Liver (tissue), 9 donors: Measurements from ENCODE around the gene HGFAC. TPM values are rescaled to one million over a fixed set of nuclear protein-coding genes. Genes with fewer than 3 reads are reported as not detected.

ENCODE experiments used
- DNase-seq: peaks from one replicate; pipeline ENCODE4 v3.0.0-alpha.2; 2017; ENCODE audit warnings: low spot score
- H3K27ac ChIP-seq, 2 donors: one replicate each; pipeline ENCODE4 v1.7.0; 2013; ENCODE audit warnings: inconsistent platforms in 2 of 2, low read length in 2 of 2, control low read depth in 1 of 2, low read depth in 1 of 2, mild to moderate bottlenecking in 1 of 2
- H3K27me3 ChIP-seq, 4 donors: one replicate each; pipeline versions ENCODE4 v1.6.1 to v1.7.0; 2013; ENCODE audit warnings: low read length in 3 of 4, inconsistent platforms in 1 of 4, mild to moderate bottlenecking in 1 of 4, moderate library complexity in 1 of 4; ENCODE audit not compliant: control insufficient read depth in 4 of 4, insufficient read depth in 4 of 4
- H3K36me3 ChIP-seq, 4 donors: one replicate each; pipeline versions ENCODE4 v1.6.1 to v1.7.0; 2013; ENCODE audit warnings: low read length in 3 of 4, mild to moderate bottlenecking in 3 of 4, low read depth in 1 of 4, moderate library complexity in 1 of 4; ENCODE audit not compliant: control insufficient read depth in 4 of 4, insufficient read depth in 3 of 4
- H3K4me1 ChIP-seq, 4 donors: one replicate each; pipeline versions ENCODE4 v1.6.1 to v1.7.0; 2013; ENCODE audit warnings: low read length in 3 of 4, mild to moderate bottlenecking in 3 of 4, moderate library complexity in 1 of 4; ENCODE audit not compliant: control insufficient read depth in 4 of 4, insufficient read depth in 4 of 4
- H3K4me3 ChIP-seq, 3 donors: one replicate each; pipeline versions ENCODE4 v1.6.1 to v1.7.0; 2013; ENCODE audit warnings: low read length in 3 of 3, control low read depth in 1 of 3, low read depth in 1 of 3, mild to moderate bottlenecking in 1 of 3
- H3K9ac ChIP-seq, 2 donors: one replicate each; pipeline ENCODE4 v1.7.0; 2013; ENCODE audit warnings: low read length in 2 of 2, mild to moderate bottlenecking in 2 of 2, moderate library complexity in 2 of 2, control low read depth in 1 of 2, low read depth in 1 of 2
- H3K9me3 ChIP-seq, 4 donors: one replicate each; pipeline versions ENCODE4 v1.6.1 to v1.7.0; 2013; ENCODE audit warnings: low read length in 3 of 4; ENCODE audit not compliant: control insufficient read depth in 4 of 4
- ATF3 ChIP-seq: IDR thresholded peaks from 2 replicates; pipeline ENCODE4 v1.6.1; 2016; ENCODE audit warnings: antibody characterized with exemption
- EGR1 ChIP-seq, 2 donors: IDR thresholded peaks; 2 replicates each; pipeline ENCODE4 v1.6.1; 2016 to 2018; ENCODE audit warnings: antibody characterized with exemption in 2 of 2, low read depth in 2 of 2
- HNF4G ChIP-seq: IDR thresholded peaks from 2 replicates; pipeline ENCODE4 v1.6.1; 2016; ENCODE audit warnings: antibody characterized with exemption
- MAX ChIP-seq: IDR thresholded peaks from 2 replicates; pipeline ENCODE4 v1.6.1; 2016; ENCODE audit warnings: antibody characterized with exemption
- NR2F2 ChIP-seq: IDR thresholded peaks from 2 replicates; pipeline ENCODE4 v1.6.1; 2016; ENCODE audit warnings: antibody characterized with exemption
- RAD21 ChIP-seq, 2 donors: IDR thresholded peaks; 2 replicates each; pipeline ENCODE4 v1.6.1; 2016; ENCODE audit warnings: antibody characterized with exemption in 2 of 2, mild to moderate bottlenecking in 2 of 2
- RXRA ChIP-seq, 2 donors: IDR thresholded peaks; 2 replicates each; pipeline ENCODE4 v1.6.1; 2017 to 2018; ENCODE audit warnings: antibody characterized with exemption in 2 of 2, mild to moderate bottlenecking in 1 of 2
- TAF1 ChIP-seq: conservative IDR thresholded peaks from 2 replicates; pipeline ENCODE4 v1.6.1; 2016; ENCODE audit warnings: antibody characterized with exemption, mild to moderate bottlenecking
- YY1 ChIP-seq: IDR thresholded peaks from 2 replicates; pipeline ENCODE4 v1.6.1; 2016; ENCODE audit warnings: antibody characterized with exemption, mild to moderate bottlenecking
- WGBS: extraction: QIAGEN DNeasy Blood & Tissue Kit; methylation state at CpG from one replicate; pipeline ENCODE4 v1.1.7; 2013; 5-methylcytosine and 5-hydroxymethylcytosine counted together
- polyA plus RNA-seq, 2 donors: library from polyadenylated mRNA; stranded (reverse) in 1 of 2; unstranded in 1 of 2; fragments of 200-250 nt in 1 of 2; fragments of >200 nt in 1 of 2; fragmentation: Nextera tagmentation in 1 of 2; extraction: Ambion mirVana in 1 of 2; gene quantifications; one replicate each; pipeline versions ENCODE4 v1.2.1 to v1.2.3, GENCODE V29; 2013 to 2015
- total RNA-seq, 2 donors: library from RNA; depleted of rRNA; stranded (reverse); fragments of >200 nt; gene quantifications; one replicate each; pipeline ENCODE4 v1.2.3, GENCODE V29; 2014
- TF ChIP-seq, protein P1 (sequence below): IDR thresholded peaks from 2 replicates; pipeline ENCODE4 v1.6.1; 2016; ENCODE audit warnings: antibody characterized with exemption
- TF ChIP-seq, protein P2 (sequence below): IDR thresholded peaks from 2 replicates; pipeline ENCODE4 v1.6.1; 2016; ENCODE audit warnings: antibody characterized with exemption, mild to moderate bottlenecking
- donor health status: healthy.
- donor health status: healthy.
- donor health status: healthy.
- donor health status: healthy.
- donor health status: healthy.

Gene HGFAC
- total and polyA plus RNA-seq, 4 donors: 23.3 to 133 (median 82.7) TPM

DNA sequence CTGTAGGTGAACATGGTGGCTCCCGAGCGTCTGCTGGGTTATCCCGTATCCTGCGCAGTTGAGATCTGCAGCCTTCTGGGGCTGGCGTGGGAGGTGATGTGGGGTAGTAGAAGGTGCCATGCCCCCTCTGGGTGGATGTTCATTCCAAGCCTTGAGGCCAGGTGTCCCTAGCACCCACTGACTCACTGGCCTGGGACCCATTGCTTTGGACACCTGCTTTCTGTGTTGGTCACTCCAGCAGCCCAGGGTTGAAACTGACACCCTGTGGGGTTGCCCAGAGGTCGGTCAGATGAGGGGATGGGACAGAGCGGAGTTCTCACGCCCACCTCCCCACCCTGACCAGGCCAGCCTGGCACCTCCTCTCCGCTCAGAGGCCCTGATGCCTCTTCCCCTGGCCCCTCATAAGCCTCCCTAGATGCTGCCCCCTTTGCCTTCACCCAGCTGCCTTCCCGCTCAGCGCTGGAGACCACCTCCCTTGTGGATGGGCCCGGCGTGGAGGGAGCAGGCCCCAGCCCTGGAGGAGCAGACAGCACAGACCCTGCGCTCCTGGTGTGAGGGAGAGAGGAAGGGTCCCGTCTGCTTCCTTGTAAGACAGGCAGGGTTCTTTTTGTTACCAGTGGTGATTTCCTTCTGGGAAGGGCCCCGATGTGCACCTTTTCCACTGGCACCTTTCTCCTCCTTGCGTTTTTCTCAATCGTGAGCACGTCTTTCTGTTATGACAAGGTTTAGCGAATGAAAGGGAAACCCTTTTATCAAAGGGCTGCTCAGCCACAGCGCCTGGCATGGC is 23.3 kb downstream of the HGFAC start:
- H3K4me3 ChIP-seq: no peak overlapping the region
- no peak overlapping the region for H3K9ac ChIP-seq
- 95% methylated on average over 21 of the region's 21 CpGs for WGBS
- H3K27me3 ChIP-seq: no peaks in the 10 kb centered on the region
- TF ChIP-seq MAX (no peak), EGR1 (IDR thresholded peaks at IDR 0.05; ENCODE audit: low read depth in 2 of 2) (no peak), RAD21 (IDR thresholded peaks at IDR 0.05) (no peak), RXRA (IDR thresholded peaks at IDR 0.05) (no peak), ATF3 (no peak), TAF1 (no peak), HNF4G (no peak), YY1 (no peak), NR2F2 (no peak)
- TF ChIP-seq, protein P1, sequence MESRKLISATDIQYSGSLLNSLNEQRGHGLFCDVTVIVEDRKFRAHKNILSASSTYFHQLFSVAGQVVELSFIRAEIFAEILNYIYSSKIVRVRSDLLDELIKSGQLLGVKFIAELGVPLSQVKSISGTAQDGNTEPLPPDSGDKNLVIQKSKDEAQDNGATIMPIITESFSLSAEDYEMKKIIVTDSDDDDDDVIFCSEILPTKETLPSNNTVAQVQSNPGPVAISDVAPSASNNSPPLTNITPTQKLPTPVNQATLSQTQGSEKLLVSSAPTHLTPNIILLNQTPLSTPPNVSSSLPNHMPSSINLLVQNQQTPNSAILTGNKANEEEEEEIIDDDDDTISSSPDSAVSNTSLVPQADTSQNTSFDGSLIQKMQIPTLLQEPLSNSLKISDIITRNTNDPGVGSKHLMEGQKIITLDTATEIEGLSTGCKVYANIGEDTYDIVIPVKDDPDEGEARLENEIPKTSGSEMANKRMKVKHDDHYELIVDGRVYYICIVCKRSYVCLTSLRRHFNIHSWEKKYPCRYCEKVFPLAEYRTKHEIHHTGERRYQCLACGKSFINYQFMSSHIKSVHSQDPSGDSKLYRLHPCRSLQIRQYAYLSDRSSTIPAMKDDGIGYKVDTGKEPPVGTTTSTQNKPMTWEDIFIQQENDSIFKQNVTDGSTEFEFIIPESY: no peak
- TF ChIP-seq, protein P2, sequence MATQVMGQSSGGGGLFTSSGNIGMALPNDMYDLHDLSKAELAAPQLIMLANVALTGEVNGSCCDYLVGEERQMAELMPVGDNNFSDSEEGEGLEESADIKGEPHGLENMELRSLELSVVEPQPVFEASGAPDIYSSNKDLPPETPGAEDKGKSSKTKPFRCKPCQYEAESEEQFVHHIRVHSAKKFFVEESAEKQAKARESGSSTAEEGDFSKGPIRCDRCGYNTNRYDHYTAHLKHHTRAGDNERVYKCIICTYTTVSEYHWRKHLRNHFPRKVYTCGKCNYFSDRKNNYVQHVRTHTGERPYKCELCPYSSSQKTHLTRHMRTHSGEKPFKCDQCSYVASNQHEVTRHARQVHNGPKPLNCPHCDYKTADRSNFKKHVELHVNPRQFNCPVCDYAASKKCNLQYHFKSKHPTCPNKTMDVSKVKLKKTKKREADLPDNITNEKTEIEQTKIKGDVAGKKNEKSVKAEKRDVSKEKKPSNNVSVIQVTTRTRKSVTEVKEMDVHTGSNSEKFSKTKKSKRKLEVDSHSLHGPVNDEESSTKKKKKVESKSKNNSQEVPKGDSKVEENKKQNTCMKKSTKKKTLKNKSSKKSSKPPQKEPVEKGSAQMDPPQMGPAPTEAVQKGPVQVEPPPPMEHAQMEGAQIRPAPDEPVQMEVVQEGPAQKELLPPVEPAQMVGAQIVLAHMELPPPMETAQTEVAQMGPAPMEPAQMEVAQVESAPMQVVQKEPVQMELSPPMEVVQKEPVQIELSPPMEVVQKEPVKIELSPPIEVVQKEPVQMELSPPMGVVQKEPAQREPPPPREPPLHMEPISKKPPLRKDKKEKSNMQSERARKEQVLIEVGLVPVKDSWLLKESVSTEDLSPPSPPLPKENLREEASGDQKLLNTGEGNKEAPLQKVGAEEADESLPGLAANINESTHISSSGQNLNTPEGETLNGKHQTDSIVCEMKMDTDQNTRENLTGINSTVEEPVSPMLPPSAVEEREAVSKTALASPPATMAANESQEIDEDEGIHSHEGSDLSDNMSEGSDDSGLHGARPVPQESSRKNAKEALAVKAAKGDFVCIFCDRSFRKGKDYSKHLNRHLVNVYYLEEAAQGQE: no peak
- H3K9me3 ChIP-seq: no peaks in the 10 kb centered on the region
- no peak overlapping the region for H3K27ac ChIP-seq
- H3K36me3 ChIP-seq: no peaks in the 10 kb centered on the region
- peaks cover 12 to 26% (median 21%) of the 10 kb centered on the region in 4 donors for H3K4me1 ChIP-seq
- DNase-seq: no peak

- H3K9ac ChIP-seq: no peak overlapping the region
- H3K36me3 ChIP-seq: no peaks in the 10 kb centered on the region
- TF ChIP-seq NR2F2 (no peak), TAF1 (no peak), ATF3 (no peak), RAD21 (IDR thresholded peaks at IDR 0.05) (no peak)
- no peaks in the 10 kb centered on the region for H3K27me3 ChIP-seq
- H3K4me1 ChIP-seq: peaks cover 12 to 25% (median 20%) of the 10 kb centered on the region in 4 donors
- 82% methylated on average over 41 of the region's 41 CpGs for WGBS
- H3K27ac ChIP-seq: no peak overlapping the region
- no peak overlapping the region for H3K4me3 ChIP-seq
- DNase-seq: no peak
- no peaks in the 10 kb centered on the region for H3K9me3 ChIP-seq
These were observed 24.2 kb downstream of the HGFAC start for GRCh38 chr4:3465698-3466671.
